Omental fat pad (tissue), 4 donors: Measurements from ENCODE around the gene CGN. TPM values are rescaled to one million over a fixed set of nuclear protein-coding genes. Genes with fewer than 3 reads are reported as not detected.
"Not testable (repeated sequence)": the region's sequence is repeated elsewhere in the genome, so short reads cannot be mapped to it uniquely, and the experiment has no call there.

Experiments used
- ATAC-seq: fragments of 150-250 bp; one replicate; pipeline ENCODE4 v1.9.1; 2016; ENCODE audit warnings: mild to moderate bottlenecking, moderate library complexity; ENCODE audit not compliant: low FRiP score
- DNase-seq: peaks from one replicate; pipeline ENCODE4 v3.0.0-alpha.2; 2019; ENCODE audit warnings: low spot score
- total RNA-seq, 4 donors: library from RNA; depleted of rRNA; stranded (reverse); fragments of >200 nt; gene quantifications; one replicate each; pipeline ENCODE4 v1.1.0, GENCODE V29; 2016
- TF ChIP-seq, protein P1 (sequence below), 3 donors: fragments of 450-650 bp; IDR thresholded peaks; one replicate each; pipeline ENCODE4 v1.5.1; 2016 to 2017; ENCODE audit warnings: antibody characterized with exemption in 3 of 3, mild to moderate bottlenecking in 3 of 3, moderate library complexity in 2 of 3

Gene CGN
- total RNA-seq, 4 donors from 2014 or later, result 0.32 to 44.6 (median 8.0) TPM

DNA sequence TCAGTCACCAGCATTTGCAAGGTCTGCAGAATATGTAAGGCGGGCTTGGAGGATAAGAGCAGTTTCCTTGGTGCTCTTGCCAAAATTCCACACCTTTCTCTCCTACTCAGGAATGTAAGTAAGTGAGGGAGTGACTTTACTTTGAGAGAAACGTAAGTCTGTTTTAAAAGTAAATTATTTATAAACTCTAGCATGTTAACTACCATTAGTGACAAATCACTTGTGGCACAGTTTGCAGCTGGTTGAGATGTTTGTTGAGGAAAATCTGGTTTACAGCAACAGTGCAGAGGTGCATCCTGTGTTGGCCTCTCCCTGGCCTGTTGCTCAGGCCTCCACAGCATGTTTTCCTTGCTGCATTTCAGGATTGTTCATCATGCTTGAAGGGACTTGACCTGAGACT is 8.5 kb downstream of the CGN start:
- TF ChIP-seq, protein P1, sequence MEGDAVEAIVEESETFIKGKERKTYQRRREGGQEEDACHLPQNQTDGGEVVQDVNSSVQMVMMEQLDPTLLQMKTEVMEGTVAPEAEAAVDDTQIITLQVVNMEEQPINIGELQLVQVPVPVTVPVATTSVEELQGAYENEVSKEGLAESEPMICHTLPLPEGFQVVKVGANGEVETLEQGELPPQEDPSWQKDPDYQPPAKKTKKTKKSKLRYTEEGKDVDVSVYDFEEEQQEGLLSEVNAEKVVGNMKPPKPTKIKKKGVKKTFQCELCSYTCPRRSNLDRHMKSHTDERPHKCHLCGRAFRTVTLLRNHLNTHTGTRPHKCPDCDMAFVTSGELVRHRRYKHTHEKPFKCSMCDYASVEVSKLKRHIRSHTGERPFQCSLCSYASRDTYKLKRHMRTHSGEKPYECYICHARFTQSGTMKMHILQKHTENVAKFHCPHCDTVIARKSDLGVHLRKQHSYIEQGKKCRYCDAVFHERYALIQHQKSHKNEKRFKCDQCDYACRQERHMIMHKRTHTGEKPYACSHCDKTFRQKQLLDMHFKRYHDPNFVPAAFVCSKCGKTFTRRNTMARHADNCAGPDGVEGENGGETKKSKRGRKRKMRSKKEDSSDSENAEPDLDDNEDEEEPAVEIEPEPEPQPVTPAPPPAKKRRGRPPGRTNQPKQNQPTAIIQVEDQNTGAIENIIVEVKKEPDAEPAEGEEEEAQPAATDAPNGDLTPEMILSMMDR (IDR thresholded peaks at IDR 0.05), result no peak
- no peak for ATAC-seq

DNA sequence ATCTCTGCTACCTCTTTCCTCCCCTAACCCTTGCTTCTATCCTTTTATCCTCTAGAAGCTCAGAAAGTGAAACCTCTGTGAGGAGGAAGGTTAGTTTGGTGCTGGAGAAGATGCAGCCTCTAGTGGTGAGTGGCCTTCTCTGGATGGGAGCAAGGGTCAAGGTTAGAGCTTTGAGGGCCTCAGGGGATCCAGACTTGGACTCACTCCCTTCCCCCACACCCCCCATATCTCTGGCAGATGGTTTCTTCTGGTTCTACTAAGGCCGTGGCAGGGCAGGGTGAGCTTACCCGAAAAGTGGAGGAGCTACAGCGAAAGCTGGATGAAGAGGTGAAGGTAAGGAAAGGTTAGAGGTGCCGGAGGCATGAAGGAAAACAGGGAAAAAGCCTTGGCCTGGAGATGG is 9.2 kb downstream of the CGN start:
- no peak for ATAC-seq
- DNase-seq, result no peak
- TF ChIP-seq, protein P1 (IDR thresholded peaks at IDR 0.05), result no peak

More for the DNA sequence above, 8.5 kb downstream of the CGN start:
- no peak for DNase-seq

DNA sequence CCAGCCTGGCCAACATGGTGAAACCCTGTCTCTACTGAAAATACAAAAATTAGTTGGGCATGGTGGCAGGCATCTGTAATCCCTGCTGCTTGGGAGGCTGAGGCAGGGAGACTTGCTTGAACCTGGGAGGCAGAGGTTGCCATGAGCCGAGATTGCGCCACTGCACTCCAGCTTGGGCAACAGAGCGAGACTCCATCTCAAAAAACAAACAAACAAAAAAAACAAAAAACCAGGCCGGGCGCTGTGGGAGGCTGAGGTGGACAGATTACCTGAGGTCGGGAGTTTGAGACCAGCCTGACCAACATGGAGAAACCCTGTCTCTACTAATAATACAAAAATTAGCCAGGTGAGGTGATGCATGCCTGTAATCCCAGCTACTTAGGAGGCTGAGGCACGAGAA is 11.2 kb downstream of the CGN start:
- not testable (repeated sequence) for DNase-seq, ATAC-seq

DNA sequence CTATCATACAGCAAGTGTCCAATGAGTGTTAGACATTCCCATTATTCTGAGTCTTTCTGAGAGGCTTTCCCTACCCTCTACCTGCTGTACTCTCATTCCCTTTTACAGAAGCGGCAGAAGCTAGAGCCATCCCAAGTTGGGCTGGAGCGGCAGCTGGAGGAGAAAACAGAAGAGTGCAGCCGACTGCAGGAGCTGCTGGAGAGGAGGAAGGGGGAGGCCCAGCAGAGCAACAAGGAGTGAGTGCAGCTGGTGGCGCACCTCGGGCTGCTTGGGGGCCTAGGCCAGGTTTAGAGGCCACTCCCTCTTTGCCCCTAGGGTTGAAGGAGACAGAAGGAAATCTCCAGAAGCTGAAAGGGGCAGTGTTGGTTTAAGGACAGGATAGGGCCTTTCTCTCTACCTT is 12.1 kb downstream of the CGN start:
- DNase-seq (no peak), ATAC-seq (no peak)
- TF ChIP-seq, protein P1 (IDR thresholded peaks at IDR 0.05), result no peak

DNA sequence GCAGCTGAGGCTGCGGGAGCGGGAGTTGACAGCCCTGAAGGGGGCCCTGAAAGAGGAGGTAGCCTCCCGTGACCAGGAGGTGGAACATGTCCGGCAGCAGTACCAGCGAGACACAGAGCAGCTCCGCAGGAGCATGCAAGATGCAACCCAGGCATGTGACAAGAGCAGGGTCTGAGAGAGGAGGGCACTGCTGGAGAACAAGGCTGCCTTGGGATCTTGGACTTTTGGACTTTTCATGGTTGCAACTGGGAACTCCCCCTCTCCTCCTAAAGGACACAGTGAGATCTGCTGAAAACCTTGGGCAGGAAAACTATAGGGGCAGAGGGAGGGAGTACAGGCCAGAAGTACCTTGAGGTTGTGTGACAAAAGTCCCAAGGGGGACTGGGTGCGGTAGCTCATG is 13.5 kb downstream of the CGN start:
- DNase-seq (no peak), ATAC-seq (no peak)
- TF ChIP-seq, protein P1 (IDR thresholded peaks at IDR 0.05), result no peak

DNA sequence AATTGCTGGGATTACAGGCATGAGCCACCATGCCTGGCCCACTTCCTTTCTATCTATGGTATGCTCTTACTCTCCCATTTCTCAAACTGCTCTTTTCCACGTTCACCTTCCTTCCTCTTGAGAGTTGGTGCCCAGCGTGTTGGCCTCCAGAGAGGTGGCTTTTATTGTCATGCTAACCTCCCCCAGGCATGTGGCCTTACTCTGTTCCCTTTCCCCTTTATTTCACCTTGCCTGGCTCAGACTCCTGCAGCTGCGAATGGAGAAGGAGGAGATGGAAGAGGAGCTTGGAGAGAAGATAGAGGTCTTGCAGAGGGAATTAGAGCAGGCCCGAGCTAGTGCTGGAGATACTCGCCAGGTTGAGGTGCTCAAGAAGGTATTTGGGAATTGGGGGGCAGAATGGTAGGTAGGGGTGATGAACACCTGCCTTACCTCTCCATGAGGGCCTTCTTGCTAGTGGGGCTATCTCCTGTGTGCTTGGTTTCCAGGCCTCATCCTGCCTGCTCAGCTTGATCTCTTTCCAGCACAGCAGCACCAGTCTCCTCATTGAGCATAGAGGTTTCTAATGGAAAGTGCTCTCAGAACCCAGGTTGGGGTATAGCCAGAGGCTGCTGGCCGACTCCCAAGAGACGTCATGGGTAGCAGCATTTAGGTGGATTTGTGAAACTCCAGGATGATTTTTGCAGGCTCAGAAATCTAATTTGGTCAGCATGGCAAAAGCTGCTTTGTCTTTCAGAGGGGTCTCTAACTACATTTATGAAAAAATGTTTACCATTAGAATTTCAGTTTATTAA is 15.7 kb downstream of the CGN start:
- ATAC-seq (no peak), DNase-seq (no peak)
- TF ChIP-seq, protein P1 (IDR thresholded peaks at IDR 0.05), result no peak

DNA sequence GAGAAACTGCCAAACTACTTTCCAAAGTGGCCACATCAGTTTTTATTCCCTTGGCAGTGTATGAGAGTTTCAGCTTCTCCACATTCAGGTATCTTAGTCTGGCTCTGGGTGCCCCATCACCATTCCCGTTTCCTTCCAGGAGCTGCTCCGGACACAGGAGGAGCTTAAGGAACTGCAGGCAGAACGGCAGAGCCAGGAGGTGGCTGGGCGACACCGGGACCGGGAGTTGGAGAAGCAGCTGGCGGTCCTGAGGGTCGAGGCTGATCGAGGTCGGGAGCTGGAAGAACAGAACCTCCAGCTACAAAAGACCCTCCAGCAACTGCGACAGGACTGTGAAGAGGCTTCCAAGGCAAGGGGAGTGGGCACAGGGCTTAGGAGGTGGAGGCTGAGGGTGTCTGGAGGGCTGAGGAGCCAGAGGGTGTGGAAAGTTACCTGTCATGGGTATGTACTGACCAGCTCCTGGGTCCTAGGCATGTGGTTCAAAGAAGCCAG is 18.1 kb downstream of the CGN start:
- no peak for ATAC-seq
- TF ChIP-seq, protein P1 (IDR thresholded peaks at IDR 0.05), result no peak
- DNase-seq, result no peak
